Activated CD4-positive, alpha-beta T cell treated with anti-CD3 and anti-CD28 coated beads, Interleukin-2, amount 10 ng/mL, durations not matched to agents 7 days and 5 days (primary cell): ENCODE data around the gene GALNT14. TPM values are rescaled to one million over a fixed set of nuclear protein-coding genes. Genes with fewer than 3 reads are reported as not detected.
"Not testable (repeated sequence)": the region's sequence is repeated elsewhere in the genome, so short reads cannot be mapped to it uniquely, and the experiment has no call there.

Experiments used
- CTCF ChIA-PET: fragments of 350-600 bp; sonication (Branson Sonifier 250); formaldehyde crosslinking; loops from one replicate; lab custom pipeline; 2021; ENCODE audit warnings: antibody characterized with exemption; lab: Charles Lee
- POLR2A ChIA-PET: fragments of 350-600 bp; sonication (Branson Sonifier 250); formaldehyde crosslinking; loops from one replicate; lab custom pipeline; 2021; ENCODE audit warnings: antibody characterized with exemption; lab: Charles Lee
- DNase-seq: peaks from one replicate; pipeline ENCODE4 v3.0.0-alpha.2; 2020
- H3K27ac Mint-ChIP-seq: one replicate; pipeline ENCODE4 v1.8.0; 2021; ENCODE audit warnings: mild to moderate bottlenecking, moderate library complexity, mixed read lengths
- H3K27me3 Mint-ChIP-seq: one replicate; pipeline ENCODE4 v1.8.0; 2021; ENCODE audit warnings: mixed read lengths
- H3K36me3 Mint-ChIP-seq: one replicate; pipeline ENCODE4 v1.8.0; 2021; ENCODE audit warnings: low read depth, mixed read lengths
- H3K4me1 Mint-ChIP-seq: one replicate; pipeline ENCODE4 v1.8.0; 2021; ENCODE audit warnings: mixed read lengths
- H3K4me3 Mint-ChIP-seq: one replicate; pipeline ENCODE4 v1.8.0; 2021; ENCODE audit warnings: mild to moderate bottlenecking, moderate library complexity, mixed read lengths
- H3K9me3 Mint-ChIP-seq: one replicate; pipeline ENCODE4 v1.8.0; 2021; ENCODE audit warnings: mixed read lengths
- total RNA-seq, 2 experiments: library from RNA; stranded (reverse); gene quantifications; one replicate each; pipeline ENCODE4 v1.2.3, GENCODE V29; 2021

Gene GALNT14
- total RNA-seq, 2 experiments from 2014 or later: not detected

DNA sequence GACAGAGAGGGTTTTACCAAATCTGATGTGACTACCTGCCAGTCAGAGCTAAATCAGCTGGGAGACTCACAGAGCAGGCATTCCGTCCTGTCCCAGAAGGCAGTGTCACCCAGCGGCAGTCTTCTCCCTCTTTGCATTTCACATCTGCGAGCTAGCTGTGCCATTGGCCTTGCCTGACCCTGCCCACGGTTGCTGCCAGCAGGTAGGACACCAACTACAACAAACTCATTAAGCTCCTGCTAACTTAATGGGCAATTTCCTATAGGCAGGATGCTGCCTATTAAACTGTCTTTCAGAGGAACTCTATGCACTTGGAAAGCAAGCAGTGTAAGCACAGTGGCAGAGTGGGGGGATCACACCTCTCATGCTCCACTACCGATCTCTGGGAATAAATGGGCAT lies 214.6 kb downstream of the GALNT14 start:
- Mint-ChIP-seq H3K4me3 (no peak overlapping the region), H3K9me3 (no peaks in the 10 kb centered on the region), H3K27me3 (no peaks in the 10 kb centered on the region), H3K4me1 (no peaks in the 10 kb centered on the region), H3K27ac (no peak overlapping the region), H3K36me3 (no peaks in the 10 kb centered on the region)
- no peak for DNase-seq
- CTCF ChIA-PET: no interaction called here
- POLR2A ChIA-PET: no interaction called here

- Mint-ChIP-seq H3K27ac (no peak overlapping the region), H3K4me3 (no peak overlapping the region), H3K9me3 (no peaks in the 10 kb centered on the region), H3K36me3 (no peaks in the 10 kb centered on the region), H3K27me3 (no peaks in the 10 kb centered on the region), H3K4me1 (no peaks in the 10 kb centered on the region)
- CTCF ChIA-PET: no interaction called here
- no peak for DNase-seq
- POLR2A ChIA-PET: no interaction called here
Observed at GRCh38 chr2:30920511-30920910, 217.7 kb downstream of the GALNT14 start.

GRCh38 chr2:30915486-30915885 lies 222.8 kb downstream of the GALNT14 start:
- no peak for DNase-seq
- Mint-ChIP-seq H3K9me3 (no peaks in the 10 kb centered on the region), H3K27me3 (no peaks in the 10 kb centered on the region), H3K27ac (no peak overlapping the region), H3K4me3 (no peak overlapping the region), H3K4me1 (no peaks in the 10 kb centered on the region), H3K36me3 (no peaks in the 10 kb centered on the region)
- ChIA-PET CTCF (no interaction called here), POLR2A (no interaction called here)

GRCh38 chr2:30914456-30914855 lies 223.8 kb downstream of the GALNT14 start:
- H3K27me3 Mint-ChIP-seq: no peaks in the 10 kb centered on the region

DNA sequence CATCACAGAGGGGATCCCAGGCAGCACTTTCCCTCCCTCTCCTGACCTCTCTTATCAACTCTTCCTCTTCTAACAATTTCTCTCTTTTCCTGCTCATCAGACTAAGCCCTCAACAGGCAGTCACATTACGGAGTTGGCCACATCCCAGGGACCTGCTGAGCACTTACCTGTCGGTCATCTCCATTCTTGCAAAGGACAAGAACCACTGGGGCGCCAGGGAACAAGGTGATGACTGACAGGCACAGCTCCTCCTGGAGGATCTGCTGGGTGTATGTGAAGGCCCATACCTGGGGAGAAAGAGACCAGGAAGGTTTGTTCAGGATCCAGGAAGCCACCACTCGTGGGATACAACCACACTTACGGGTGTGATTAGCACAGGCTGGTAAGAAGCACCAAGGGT lies 226.2 kb downstream of the GALNT14 start:
- Mint-ChIP-seq H3K9me3 (no peaks in the 10 kb centered on the region), H3K36me3 (no peaks in the 10 kb centered on the region), H3K4me1 (no peaks in the 10 kb centered on the region), H3K4me3 (no peak overlapping the region), H3K27me3 (no peaks in the 10 kb centered on the region), H3K27ac (no peak overlapping the region)
- DNase-seq: no peak
- CTCF ChIA-PET: no interaction called here
- POLR2A ChIA-PET: no interaction called here

More at GRCh38 chr2:30914456-30914855, 223.8 kb downstream of the GALNT14 start:
- Mint-ChIP-seq H3K36me3 (no peaks in the 10 kb centered on the region), H3K4me3 (no peak overlapping the region), H3K4me1 (no peaks in the 10 kb centered on the region), H3K27ac (no peak overlapping the region), H3K9me3 (no peaks in the 10 kb centered on the region)
- no peak for DNase-seq
- ChIA-PET POLR2A (no interaction called here), CTCF (no interaction called here)

DNA sequence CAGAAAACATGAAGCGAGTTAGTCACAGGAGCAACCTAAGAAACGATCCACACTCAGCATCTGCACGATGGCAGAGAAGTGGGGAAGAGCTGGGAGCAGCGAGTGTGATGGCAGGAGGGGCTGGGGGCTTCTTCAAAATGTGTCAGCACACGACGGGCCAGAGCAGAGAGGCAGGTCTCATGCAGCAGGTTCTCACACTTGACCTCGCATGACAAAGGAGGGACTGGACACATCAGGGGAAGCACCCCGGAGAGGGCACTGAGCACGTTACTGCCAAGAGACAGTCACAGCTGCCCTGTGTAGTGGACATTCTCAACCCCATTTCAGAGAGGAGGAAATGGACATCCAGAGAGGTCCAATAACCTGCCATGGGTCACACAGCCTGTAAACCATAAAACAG lies 226.9 kb downstream of the GALNT14 start:
- ChIA-PET CTCF (no interaction called here), POLR2A (no interaction called here)
- no peak for DNase-seq
- no peaks in the 10 kb centered on the region for H3K36me3 Mint-ChIP-seq
- H3K4me1 Mint-ChIP-seq: no peaks in the 10 kb centered on the region
- peaks cover 2% of the 10 kb centered on the region for H3K27me3 Mint-ChIP-seq
- H3K4me3 Mint-ChIP-seq: no peak overlapping the region
- no peaks in the 10 kb centered on the region for H3K9me3 Mint-ChIP-seq
- H3K27ac Mint-ChIP-seq: no peak overlapping the region

- Mint-ChIP-seq H3K36me3 (no peaks in the 10 kb centered on the region), H3K9me3 (no peaks in the 10 kb centered on the region), H3K4me3 (no peak overlapping the region), H3K27me3 (peaks cover 2% of the 10 kb centered on the region), H3K4me1 (no peaks in the 10 kb centered on the region), H3K27ac (no peak overlapping the region)
- CTCF ChIA-PET: interaction anchor here (1.1 kb wide), 1 partner anchor 12 kb away, joined by 4 read pairs; no protein-coding TSS in a partner anchor
- POLR2A ChIA-PET: no interaction called here
- DNase-seq: no peak
Observed at GRCh38 chr2:30910686-30911085, 227.6 kb downstream of the GALNT14 start.

- DNase-seq, POLR2A ChIA-PET, H3K9me3 Mint-ChIP-seq, H3K27ac Mint-ChIP-seq, H3K36me3 Mint-ChIP-seq, CTCF ChIA-PET, H3K4me3 Mint-ChIP-seq, H3K27me3 Mint-ChIP-seq, H3K4me1 Mint-ChIP-seq: not testable (repeated sequence)
Observed at GRCh38 chr2:30904437-30904836, 233.8 kb downstream of the GALNT14 start.

GRCh38 chr2:30903326-30903725 lies 234.9 kb downstream of the GALNT14 start:
- Mint-ChIP-seq H3K27ac (no peak overlapping the region), H3K27me3 (peaks cover 2% of the 10 kb centered on the region), H3K4me1 (no peaks in the 10 kb centered on the region), H3K36me3 (no peaks in the 10 kb centered on the region), H3K9me3 (no peaks in the 10 kb centered on the region), H3K4me3 (no peak overlapping the region)
- CTCF ChIA-PET: no interaction called here
- POLR2A ChIA-PET: no interaction called here
- no peak for DNase-seq

DNA sequence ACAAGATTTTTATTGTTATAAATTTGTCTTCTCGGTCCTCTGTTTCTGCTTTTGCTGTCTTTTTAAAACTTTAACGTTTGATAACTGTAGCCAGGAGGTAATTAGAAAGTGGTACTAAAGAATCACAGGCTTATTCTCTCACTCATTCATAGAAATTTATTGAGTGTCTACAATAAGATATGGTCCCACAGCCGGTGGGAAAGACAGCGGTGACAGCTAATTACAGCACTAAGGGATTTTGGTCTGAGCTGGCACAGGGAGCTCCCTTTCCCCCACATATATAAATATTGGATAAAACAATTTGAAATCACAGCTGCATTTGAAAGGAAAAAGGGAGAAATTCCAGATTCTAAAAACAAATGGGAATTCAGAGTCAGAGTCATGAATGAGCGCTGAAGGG lies 237.9 kb downstream of the GALNT14 start:
- ChIA-PET CTCF (interaction anchor here (0.6 to 0.9 kb wide), 2 partner anchors 22 to 1851 kb away, joined by 3 read pairs; no protein-coding TSS in a partner anchor), POLR2A (no interaction called here)
- no peaks in the 10 kb centered on the region for H3K9me3 Mint-ChIP-seq
- no peaks in the 10 kb centered on the region for H3K36me3 Mint-ChIP-seq
- no peak overlapping the region for H3K27ac Mint-ChIP-seq
- H3K27me3 Mint-ChIP-seq: no peaks in the 10 kb centered on the region
- DNase-seq: no peak
- H3K4me1 Mint-ChIP-seq: no peaks in the 10 kb centered on the region
- H3K4me3 Mint-ChIP-seq: no peak overlapping the region

DNA sequence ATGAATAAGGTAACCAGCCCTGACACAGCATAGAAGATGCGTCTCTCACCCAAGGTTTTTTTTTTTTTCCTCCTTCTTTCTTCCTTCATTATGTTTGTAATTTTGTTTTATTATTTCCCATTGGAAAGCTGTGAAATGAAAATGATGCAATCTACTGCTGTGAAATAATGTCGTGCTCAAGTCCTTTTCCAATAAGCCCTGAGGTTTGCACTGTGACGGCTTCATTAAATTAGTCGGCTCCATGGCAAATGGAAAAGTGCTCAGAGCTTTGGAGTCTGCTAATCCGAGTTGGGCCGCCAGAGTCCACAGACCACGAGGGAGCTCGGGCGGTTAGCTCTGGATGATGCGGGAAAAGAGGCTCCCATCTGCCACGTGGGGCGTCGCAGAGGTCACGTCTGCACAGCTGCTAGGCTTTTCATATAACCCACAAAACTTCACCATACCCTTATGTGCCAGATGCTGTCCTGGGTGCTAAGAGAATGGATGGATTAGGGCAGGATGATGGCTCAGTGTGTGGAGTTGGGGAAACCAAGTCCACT lies 238.7 kb downstream of the GALNT14 start:
- no peaks in the 10 kb centered on the region for H3K9me3 Mint-ChIP-seq
- no peak for DNase-seq
- ChIA-PET CTCF (interaction anchor here (1.1 kb wide), 1 partner anchor 11 kb away, joined by 4 read pairs; no protein-coding TSS in a partner anchor), POLR2A (no interaction called here)
- H3K27ac Mint-ChIP-seq: no peak overlapping the region
- no peak overlapping the region for H3K4me3 Mint-ChIP-seq
- H3K27me3 Mint-ChIP-seq: no peaks in the 10 kb centered on the region
- H3K4me1 Mint-ChIP-seq: no peaks in the 10 kb centered on the region
- no peaks in the 10 kb centered on the region for H3K36me3 Mint-ChIP-seq

GRCh38 chr2:30897539-30897938 lies 240.7 kb downstream of the GALNT14 start:
- Mint-ChIP-seq H3K4me1 (no peaks in the 10 kb centered on the region), H3K9me3 (no peaks in the 10 kb centered on the region), H3K36me3 (no peaks in the 10 kb centered on the region), H3K4me3 (no peak overlapping the region), H3K27me3 (peaks cover 7% of the 10 kb centered on the region), H3K27ac (no peak overlapping the region)
- CTCF ChIA-PET: interaction anchor here (0.6 kb wide), 1 partner anchor 467 kb away, joined by 3 read pairs; no protein-coding TSS in a partner anchor
- DNase-seq: no peak
- POLR2A ChIA-PET: no interaction called here

- H3K36me3 Mint-ChIP-seq: no peaks in the 10 kb centered on the region
- no peak overlapping the region for H3K27ac Mint-ChIP-seq
- no peaks in the 10 kb centered on the region for H3K9me3 Mint-ChIP-seq
- ChIA-PET CTCF (interaction anchor here (1.5 kb wide), 1 partner anchor 276 kb away, joined by 3 read pairs; no protein-coding TSS in a partner anchor), POLR2A (no interaction called here)
- H3K4me1 Mint-ChIP-seq: no peaks in the 10 kb centered on the region
- no peak overlapping the region for H3K4me3 Mint-ChIP-seq
- peaks cover 15% of the 10 kb centered on the region for H3K27me3 Mint-ChIP-seq
- DNase-seq: no peak
Observed at GRCh38 chr2:30894498-30895119, 243.6 kb downstream of the GALNT14 start.
